ENCODE results near the gene SPG21.

SPG21 gene

DNA sequence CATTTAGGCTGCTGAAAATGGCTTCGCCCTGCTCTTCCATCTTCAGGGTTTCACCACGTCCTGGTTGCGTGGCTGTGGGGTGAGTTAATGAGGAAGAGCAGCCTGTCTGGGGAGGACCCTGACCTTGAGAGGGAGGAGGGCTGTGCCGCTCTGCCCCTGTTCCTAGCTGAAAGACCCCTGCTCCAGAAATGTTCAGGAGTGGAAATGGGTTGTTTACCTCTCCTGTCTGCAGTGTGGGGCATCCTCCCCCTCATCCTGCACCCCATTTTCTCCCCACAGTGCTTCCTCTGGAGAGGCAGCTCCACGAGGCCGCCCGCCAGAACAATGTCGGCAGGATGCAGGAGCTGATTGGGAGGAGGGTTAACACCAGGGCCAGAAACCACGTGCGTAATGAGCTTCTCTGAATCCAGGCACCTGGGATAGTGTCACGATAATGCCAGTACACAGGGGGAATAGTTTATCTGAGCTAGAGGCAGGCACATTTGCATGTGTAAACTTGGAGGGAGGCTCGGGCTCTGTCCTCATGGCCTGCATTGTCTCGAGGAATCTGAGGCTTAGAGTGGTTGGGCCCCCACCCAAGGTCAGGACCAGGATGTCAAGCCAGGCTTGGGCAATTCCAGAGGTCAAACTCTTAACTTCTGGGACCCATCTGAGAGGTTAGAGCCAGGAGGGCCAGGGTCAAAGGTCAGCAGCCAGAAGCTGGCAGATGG, 74.0 kb downstream of the SPG21 start:
- Histone ChIP-seq H3K4me3 (ENCODE audit: low read length in 2 of 2) (no peak overlapping the region), H2BK12ac (ENCODE audit: low read length) (no peak overlapping the region), H3K4me1 (ENCODE audit: control insufficient read depth in 2 of 2, insufficient read depth in 1 of 2, low read depth in 1 of 2, low read length in 2 of 2) (peaks cover 8 to 12% of the 10 kb centered on the region in 2 donors), H4K91ac (ENCODE audit: low read depth, low read length, poor library complexity) (no peak overlapping the region), H2AK5ac (ENCODE audit: low read depth, low read length) (no peak overlapping the region), H3K23ac (ENCODE audit: low read depth, low read length, poor library complexity) (no peak overlapping the region), H2BK120ac (ENCODE audit: low read depth, low read length) (no peak overlapping the region), H3K4me2 (ENCODE audit: insufficient read depth, low read length, poor library complexity, severe bottlenecking) (no peak overlapping the region), H2BK5ac (ENCODE audit: low read length) (no peak overlapping the region), H2BK15ac (ENCODE audit: low read length) (no peak overlapping the region), H3K27me3 (ENCODE audit: control insufficient read depth in 3 of 3, insufficient read depth in 3 of 3, low read depth in 1 of 3, low read length in 3 of 3) (peaks cover 0 to 24% (median 10%) of the 10 kb centered on the region in 3 experiments), H3K18ac (ENCODE audit: low read length) (no peak overlapping the region), H3K36me3 (replicated peaks in 1 of 2; ENCODE audit: control insufficient read depth in 2 of 2, insufficient read depth in 2 of 2, low read length in 2 of 2) (no peaks in the 10 kb centered on the region), H4K8ac (ENCODE audit: low read depth, low read length) (no peak overlapping the region), H2AFZ (ENCODE audit: low read length) (peak overlapping the region; percentile 64), H3K9me3 (replicated peaks in 1 of 2; ENCODE audit: control insufficient read depth in 2 of 2, insufficient read depth in 1 of 2, low read depth in 1 of 2, low read length in 2 of 2) (no peaks in the 10 kb centered on the region), H3K9ac (ENCODE audit: low read depth, low read length, poor library complexity) (no peak overlapping the region), H3K79me1 (ENCODE audit: low read depth, low read length) (no peaks in the 10 kb centered on the region), H3K4ac (ENCODE audit: low read length) (no peak overlapping the region), H3K14ac (ENCODE audit: low read length) (no peak overlapping the region), H3K27ac (replicated peaks; ENCODE audit: low read length) (no peak overlapping the region)
- no peak for DNase-seq (ENCODE audit: low spot score)
- WGBS, 2 donors (ENCODE audit: extremely low coverage in 2 of 2, insufficient read length in 2 of 2, insufficient replicate concordance in 1 of 2): no CpG with 5 or more reads among the region's 13 CpGs
